Measurements from ENCODE around the gene ABCD4.
"Not testable (repeated sequence)": the region's sequence is repeated elsewhere in the genome, so short reads cannot be mapped to it uniquely, and the experiment has no call there.

ABCD4 gene

GRCh38 chr14:74347795-74348100 is 45.0 kb upstream of the ABCD4 start:
- no peak overlapping the region for H3K4me3 ChIP-seq (ENCODE audit: low read depth, low read length)
- no peak for DNase-seq (ENCODE audit: low read depth)
- TF ChIP-seq CTCF (IDR thresholded peaks at IDR 0.05; ENCODE audit: low read depth, low read length, missing control alignments) = no peak

- no peak for TF ChIP-seq CTCF (IDR thresholded peaks at IDR 0.05; ENCODE audit: low read depth, low read length, missing control alignments)
- no peak for DNase-seq (ENCODE audit: low read depth)
- no peak overlapping the region for H3K4me3 ChIP-seq (ENCODE audit: low read depth, low read length)
Measured at GRCh38 chr14:74347097-74347794, 44.5 kb upstream of the ABCD4 start.

GRCh38 chr14:74346341-74346740 is 43.6 kb upstream of the ABCD4 start:
- no peak for DNase-seq (ENCODE audit: low read depth)
- no peak for TF ChIP-seq CTCF (IDR thresholded peaks at IDR 0.05; ENCODE audit: low read depth, low read length, missing control alignments)
- no peak overlapping the region for H3K4me3 ChIP-seq (ENCODE audit: low read depth, low read length)

GRCh38 chr14:74333909-74334308 is 31.2 kb upstream of the ABCD4 start:
- no peak overlapping the region for H3K4me3 ChIP-seq (ENCODE audit: low read depth, low read length)
- no peak for TF ChIP-seq CTCF (IDR thresholded peaks at IDR 0.05; ENCODE audit: low read depth, low read length, missing control alignments)
- DNase-seq (ENCODE audit: low read depth) = no peak

- not testable (repeated sequence) for H3K4me3 ChIP-seq (ENCODE audit: low read depth, low read length); DNase-seq (ENCODE audit: low read depth)
Measured at GRCh38 chr14:74329950-74330552, 27.3 kb upstream of the ABCD4 start.

- H3K4me3 ChIP-seq (ENCODE audit: low read depth, low read length) = no peak overlapping the region
- no peak for DNase-seq (ENCODE audit: low read depth)
- no peak for TF ChIP-seq CTCF (IDR thresholded peaks at IDR 0.05; ENCODE audit: low read depth, low read length, missing control alignments)
Measured at GRCh38 chr14:74326369-74327152, 23.8 kb upstream of the ABCD4 start.

- TF ChIP-seq CTCF (IDR thresholded peaks at IDR 0.05; ENCODE audit: low read depth, low read length, missing control alignments) = no peak
- no peak overlapping the region for H3K4me3 ChIP-seq (ENCODE audit: low read depth, low read length)
- DNase-seq (ENCODE audit: low read depth) = no peak
Measured at GRCh38 chr14:74325446-74325845, 22.7 kb upstream of the ABCD4 start.
